NCI-H446 treated with DMSO at 0.1 percent for 48 hours (cell line): Measurements from ENCODE around the gene ALS2.
"Not testable (repeated sequence)": the region's sequence is repeated elsewhere in the genome, so short reads cannot be mapped to it uniquely, and the experiment has no call there.

Experiments
- DNase-seq: peaks from one replicate; lab custom pipeline; 2025; lab: John Stamatoyannopoulos, UW

The ALS2 gene

DNA sequence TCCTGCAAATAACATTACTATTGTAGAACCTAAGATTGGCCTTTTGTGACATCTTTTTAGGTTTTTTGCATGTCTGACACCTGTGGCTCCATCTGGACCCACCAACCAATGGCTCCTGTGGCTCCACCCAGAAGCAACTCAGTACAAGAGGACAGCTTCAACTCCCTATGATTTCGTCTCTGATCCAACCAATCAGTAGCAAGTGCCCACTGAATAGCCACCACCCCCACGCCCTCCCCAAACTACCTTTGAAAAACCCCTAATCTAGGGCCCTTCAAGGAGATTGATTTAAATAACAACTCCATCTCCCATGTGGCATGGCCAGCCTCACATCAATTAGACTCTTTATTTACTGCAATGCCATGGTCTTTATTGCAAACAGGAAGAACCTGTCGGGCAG lies 105.9 kb downstream of the ALS2 start:
- DNase-seq = no peak

DNA sequence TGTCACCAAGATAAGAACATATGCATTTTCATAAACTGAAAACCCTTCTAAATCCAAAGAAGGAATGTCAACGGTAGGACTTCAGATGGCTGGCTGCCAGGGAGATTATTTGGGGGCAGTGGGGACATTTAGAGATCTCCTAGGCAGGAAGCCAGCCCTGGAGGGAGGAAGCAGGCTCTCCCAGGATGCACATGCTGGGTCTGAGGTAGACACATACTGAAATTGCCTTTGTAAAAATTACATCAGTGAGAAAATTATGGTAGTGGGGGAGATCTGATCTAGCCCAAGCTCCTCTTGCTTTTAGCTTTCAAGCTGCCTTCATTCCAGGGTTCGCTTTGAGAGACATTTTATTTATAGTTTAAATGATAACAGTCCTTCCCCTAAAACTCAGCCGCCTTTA lies 106.4 kb downstream of the ALS2 start:
- no peak for DNase-seq

DNA sequence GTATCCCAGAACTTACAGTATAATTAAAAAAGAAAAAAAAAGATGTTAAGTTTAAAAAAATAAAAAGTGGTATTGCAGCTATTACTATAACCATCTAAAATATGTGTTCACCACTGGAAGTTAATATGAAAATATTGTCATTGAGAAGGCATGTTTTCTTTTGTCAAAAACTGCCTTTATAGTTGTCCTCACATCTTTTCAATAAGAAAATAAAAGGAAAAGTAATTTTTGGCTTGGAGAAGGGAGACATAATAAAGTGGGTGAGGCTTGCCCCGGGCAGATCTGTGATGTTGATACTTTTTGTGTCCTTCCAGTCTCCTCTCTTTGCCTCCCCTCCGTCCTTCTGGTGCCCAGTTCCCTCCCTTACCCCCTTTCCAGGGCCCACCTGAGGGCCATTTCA lies 107.2 kb downstream of the ALS2 start:
- DNase-seq = no peak

DNA sequence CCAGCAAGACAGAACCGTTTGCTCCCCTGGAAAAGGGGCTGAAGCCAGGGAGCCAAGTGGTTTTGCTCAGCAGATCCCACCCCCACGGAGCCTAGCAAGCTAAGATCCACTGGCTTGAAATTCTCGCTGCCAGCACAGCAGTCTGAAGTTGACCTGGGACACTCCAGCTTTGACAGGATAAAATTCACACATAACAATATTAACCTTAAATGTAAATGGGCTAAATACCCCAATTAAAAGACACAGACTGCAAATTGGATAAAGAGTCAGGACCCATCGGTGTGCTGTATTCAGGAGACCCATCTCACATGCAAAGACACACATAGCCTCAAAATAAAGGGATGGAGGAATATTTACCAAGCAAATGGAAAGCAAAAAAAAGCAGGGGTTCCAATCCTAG lies 109.5 kb downstream of the ALS2 start:
- not testable (repeated sequence) for DNase-seq

DNA sequence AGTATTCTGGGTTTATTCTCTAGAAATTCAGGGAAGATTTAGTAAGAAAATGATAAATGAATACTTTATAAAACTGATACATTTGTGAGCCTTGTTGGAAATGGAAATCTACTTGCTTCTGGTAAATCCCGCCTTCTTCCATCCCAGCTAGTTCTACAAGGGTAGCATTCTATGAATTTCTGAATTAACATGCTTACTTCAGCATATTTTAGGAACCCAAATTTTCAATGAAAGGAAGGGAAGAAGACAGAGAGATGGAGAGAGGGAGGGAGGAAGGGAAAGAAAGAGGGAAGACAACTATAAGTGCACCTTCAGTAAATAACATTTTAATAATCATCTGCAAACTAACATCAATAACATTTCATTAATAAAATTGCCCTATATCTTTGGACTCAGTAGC lies 110.9 kb downstream of the ALS2 start:
- DNase-seq = no peak

DNA sequence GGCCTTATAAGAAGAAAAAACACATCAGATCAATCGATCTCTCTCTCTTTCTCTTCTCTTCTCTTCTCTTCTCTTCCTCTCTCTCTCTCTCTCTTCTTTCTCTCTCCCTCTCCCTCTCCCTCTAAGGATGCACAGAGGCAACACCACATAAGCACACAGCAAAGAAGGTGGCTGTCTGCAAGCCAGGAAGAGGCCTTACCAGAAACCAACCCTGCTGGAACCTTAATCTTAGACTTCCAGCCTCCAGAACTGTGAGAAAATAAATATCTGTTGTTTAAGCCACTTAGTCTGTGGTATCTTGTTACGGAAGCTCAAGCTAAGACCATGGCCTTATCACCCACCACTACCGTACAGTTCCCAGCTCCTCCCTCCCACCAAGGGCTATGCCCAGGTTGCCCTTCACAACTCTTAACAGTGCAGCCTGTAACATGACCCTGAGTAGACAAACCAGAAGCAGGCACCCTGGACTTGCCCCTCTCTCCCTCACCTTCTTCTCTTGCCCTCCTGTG lies 112.3 kb downstream of the ALS2 start:
- no peak for DNase-seq

DNA sequence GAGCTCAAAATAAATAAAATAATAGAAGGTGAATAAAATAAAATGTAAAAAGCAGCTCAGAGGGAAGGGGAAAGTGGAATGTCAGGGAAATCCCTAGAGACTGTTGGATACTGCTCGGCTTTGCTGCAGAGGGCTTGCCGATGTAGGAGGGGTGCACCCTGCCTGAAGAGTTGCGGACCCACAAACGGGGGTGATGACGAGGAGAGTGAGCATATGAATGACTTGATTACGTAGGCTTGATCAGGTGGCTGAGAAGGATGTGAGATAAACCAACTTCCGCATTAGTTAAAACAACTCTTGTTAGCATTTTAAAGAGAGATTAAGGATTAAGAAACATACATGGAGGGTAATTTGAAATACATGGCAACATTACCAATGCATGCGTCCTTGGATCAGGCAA lies 116.4 kb downstream of the ALS2 start:
- no peak for DNase-seq

DNA sequence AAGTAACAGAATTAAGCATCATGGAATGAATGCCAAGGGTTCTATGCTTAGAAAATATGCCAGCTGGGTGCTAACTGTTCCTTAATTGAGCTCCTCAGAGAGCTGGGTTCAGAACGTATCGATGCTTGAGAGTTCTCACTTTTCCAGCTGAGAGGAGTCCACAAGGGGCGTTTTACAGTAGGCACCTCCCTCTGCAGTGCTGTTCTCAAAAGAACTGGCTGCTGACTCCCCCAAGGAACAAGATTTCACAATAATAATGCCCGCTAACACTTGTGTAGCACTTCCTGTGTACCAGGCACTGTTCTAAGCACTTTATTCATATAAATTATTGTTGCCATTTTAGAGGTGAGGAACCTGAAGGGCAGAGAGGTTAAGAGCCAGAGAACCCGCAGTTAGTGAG lies 119.4 kb downstream of the ALS2 start:
- no peak for DNase-seq

DNA sequence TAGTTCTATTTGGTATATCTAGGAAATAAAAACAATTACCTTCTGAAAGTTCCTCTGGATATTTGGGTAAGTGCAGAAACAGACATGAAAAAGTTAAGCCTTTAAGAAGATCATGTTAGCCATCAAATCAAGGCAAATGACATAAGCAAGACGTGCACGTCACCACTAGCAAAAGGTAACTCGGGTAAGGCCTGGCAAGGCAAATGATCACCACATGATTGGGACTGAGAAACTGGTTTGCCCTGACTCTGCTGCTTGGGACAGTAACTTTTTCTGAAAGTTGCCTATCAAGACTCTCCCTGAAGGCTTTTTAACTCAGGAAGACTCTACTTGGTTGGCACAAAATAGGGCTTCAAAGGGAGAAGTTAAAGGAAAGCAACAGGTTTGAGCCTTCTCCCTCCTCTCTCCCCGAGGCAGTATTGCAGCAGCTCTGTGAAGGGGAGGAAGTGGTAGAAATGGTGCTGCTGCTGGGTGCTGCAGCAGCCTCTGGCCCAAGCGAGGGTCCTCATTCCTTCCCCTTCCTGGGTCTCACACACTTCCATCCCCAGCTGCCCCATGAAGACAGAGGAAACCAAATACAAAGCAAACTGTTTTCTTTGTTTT lies 120.3 kb downstream of the ALS2 start:
- DNase-seq = no peak

DNA sequence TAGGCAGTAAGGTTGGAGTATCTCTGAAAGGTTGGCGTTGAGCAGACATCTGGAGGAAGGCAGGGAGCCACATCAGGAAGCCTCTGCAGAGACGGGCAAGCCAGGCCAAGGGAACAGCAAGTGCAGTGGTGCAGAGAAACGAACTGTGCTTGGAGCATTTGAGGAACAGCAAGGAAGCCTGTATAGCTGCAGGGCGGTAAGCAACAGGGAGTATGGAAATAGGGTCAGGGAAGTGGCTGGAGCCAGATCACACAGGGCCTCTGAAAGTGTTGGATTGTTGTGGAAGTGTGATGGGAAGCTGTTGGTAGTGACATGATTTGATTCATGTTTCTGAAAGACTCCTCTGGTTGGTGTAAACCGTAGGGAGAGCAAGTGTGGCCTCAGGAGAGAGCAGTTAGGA lies 124.0 kb downstream of the ALS2 start:
- DNase-seq = no peak

DNA sequence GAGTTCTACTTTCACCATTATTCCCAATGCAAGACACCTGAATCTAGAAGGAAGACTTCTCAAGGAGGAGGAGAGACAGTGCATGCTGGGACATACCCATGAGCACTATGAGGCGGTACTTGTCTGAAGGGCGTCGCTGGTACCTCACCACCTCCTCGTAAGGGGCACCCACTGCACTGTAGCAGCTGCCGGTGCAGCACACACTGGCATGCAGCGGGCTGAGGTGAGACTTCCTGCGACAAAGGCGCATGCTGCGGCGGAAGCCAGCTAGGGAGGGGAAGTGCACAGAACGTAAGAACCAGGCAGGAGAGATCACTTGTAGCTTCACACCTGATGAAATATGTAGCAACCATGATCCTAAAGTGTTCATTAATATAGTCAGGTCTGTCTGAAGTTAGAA lies 124.6 kb downstream of the ALS2 start:
- no peak for DNase-seq

DNA sequence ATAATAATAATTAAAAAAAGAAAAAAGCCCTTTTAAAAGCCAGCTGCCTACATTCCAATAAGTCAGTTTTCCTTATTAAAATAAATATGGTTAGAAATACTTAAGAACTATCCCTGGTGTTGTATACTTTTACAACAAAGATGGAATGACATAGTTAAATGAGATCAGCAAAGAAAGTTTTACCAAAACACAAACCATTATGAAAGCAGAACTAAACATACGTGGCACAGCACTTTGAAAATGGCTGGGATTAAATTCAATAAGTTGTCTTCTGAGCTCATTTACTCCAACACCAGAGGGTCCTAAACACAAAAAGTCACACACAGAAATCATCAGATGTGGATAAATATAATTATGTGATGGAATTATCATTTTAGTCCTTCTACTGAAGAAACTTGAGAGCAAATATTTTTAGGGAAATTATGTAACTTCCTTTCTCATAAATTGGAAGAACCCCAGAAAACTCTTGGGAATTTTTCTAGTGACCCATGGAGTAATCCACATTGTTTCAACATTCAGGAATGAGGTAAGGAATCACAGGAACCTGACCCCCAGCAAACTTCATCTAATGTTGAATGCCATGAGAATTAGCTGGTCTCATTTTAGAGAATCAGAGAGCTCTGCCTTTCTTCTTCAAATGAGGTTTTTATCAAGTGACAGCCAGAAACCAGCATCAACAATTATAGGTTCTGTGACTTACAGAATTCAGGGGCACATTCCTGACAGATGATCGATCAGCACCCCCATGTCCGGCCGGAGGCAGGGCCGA lies 125.9 kb downstream of the ALS2 start:
- DNase-seq = no peak

DNA sequence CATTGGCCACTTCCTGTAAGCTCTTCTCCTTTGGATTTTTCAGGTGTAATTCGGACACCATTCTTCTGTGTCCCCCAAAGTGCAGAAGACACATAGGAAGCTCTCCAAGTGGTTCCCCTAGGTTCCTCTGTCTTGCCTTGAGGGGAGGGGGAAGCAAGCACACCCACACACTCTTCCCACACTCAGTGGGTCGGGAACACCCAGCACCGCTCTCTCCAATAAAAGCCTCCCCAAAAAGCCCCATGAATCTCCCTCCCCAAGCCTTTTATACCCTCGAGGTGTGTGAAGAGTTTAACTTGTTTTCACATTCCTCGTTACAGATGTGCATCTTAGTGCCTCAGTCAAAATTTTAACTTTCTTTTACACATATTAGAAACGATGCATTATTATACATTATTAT lies 127.5 kb downstream of the ALS2 start:
- no peak for DNase-seq
